K562 (cell line): ENCODE data around the gene EPHB4. TPM values are rescaled to one million over a fixed set of nuclear protein-coding genes. Genes with fewer than 3 reads are reported as not detected.

Experiments used
- ARHGAP35 ChIP-seq: fragments of 450-650 bp; IDR thresholded peaks from 2 replicates; pipeline ENCODE4 v1.6.1; 2018; ENCODE audit not compliant: partially characterized antibody
- BRD9 ChIP-seq: fragments of 450-650 bp; IDR thresholded peaks from 2 replicates; pipeline ENCODE4 v1.6.1; 2018; ENCODE audit warnings: low read depth; ENCODE audit not compliant: partially characterized antibody
- CREB1 ChIP-seq, 2 experiments: sonication (generic) in 1 of 2; formaldehyde crosslinking in 1 of 2; IDR thresholded peaks; 2 replicates each; pipeline versions ENCODE4 v1.6.1 to v1.8.0; 2012 to 2022; ENCODE audit warnings: inconsistent platforms in 1 of 2, mild to moderate bottlenecking in 1 of 2, missing genetic modification reagents in 1 of 2, moderate library complexity in 1 of 2
- DACH1 ChIP-seq: fragments of 450-650 bp; IDR thresholded peaks from 2 replicates; pipeline ENCODE4 v1.6.1; 2018; ENCODE audit not compliant: partially characterized antibody
- DPF2 ChIP-seq: fragments of 450-650 bp; IDR thresholded peaks from 2 replicates; pipeline ENCODE4 v1.6.1; 2016
- FOS ChIP-seq: IDR thresholded peaks from 3 replicates; pipeline ENCODE4 v1.6.1; 2011; ENCODE audit not compliant: insufficient read length; ENCODE audit errors: extremely low read depth
- FOXM1 ChIP-seq, 2 experiments: fragments of 450-650 bp in 1 of 2; sonication (generic) in 1 of 2; formaldehyde crosslinking in 1 of 2; IDR thresholded peaks; 2 replicates each; pipeline versions ENCODE4 v1.6.1 to v1.9.0; 2017 to 2022; ENCODE audit warnings: low read depth in 2 of 2, mild to moderate bottlenecking in 2 of 2, missing genetic modification reagents in 1 of 2, moderate library complexity in 1 of 2
- HNRNPH1 ChIP-seq: fragments of 200-400 bp; formaldehyde crosslinking; optimal IDR thresholded peaks from 2 replicates; pipeline ENCODE3; 2017; ENCODE audit warnings: low read depth, mild to moderate bottlenecking, low read length, moderate library complexity
- ILF3 ChIP-seq: fragments of 450-650 bp; IDR thresholded peaks from 2 replicates; pipeline ENCODE4 v1.6.1; 2018; ENCODE audit warnings: antibody characterized with exemption, mild to moderate bottlenecking, moderate library complexity, borderline replicate concordance
- JUN ChIP-seq, 2 experiments: sonication (generic) in 1 of 2; formaldehyde crosslinking in 1 of 2; IDR thresholded peaks; 2 replicates each; pipeline versions ENCODE4 v1.6.1 to v1.8.0; 2012 to 2022; ENCODE audit warnings: borderline replicate concordance in 2 of 2, mild to moderate bottlenecking in 2 of 2, improper control_type of control experiment in 1 of 2, low read depth in 1 of 2, low read length in 1 of 2, missing genetic modification reagents in 1 of 2
- JUND ChIP-seq, 2 experiments: IDR thresholded peaks; 2 replicates in 1 of 2; 3 replicates in 1 of 2; pipeline ENCODE4 v1.6.1; 2011; ENCODE audit warnings: borderline replicate concordance in 2 of 2, low read depth in 2 of 2, low read length in 2 of 2, improper control_type of control experiment in 1 of 2, missing biosample characterization in 1 of 2, missing genetic modification characterization in 1 of 2, missing genetic modification reagents in 1 of 2
- KHSRP ChIP-seq: fragments of 450-650 bp; IDR thresholded peaks from 2 replicates; pipeline ENCODE4 v1.6.1; 2017
- NR2C2 ChIP-seq, 2 experiments: fragments of 200-800 bp in 1 of 2; sonication (Bioruptor generic) in 1 of 2; sonication (generic) in 1 of 2; formaldehyde crosslinking in 1 of 2; IDR thresholded peaks; 2 replicates each; pipeline versions ENCODE4 v1.6.1 to v1.8.0; 2016 to 2022; ENCODE audit warnings: mild to moderate bottlenecking in 1 of 2, missing compliant biosample characterization in 1 of 2, missing genetic modification characterization in 1 of 2, missing genetic modification reagents in 1 of 2
- NR4A1 ChIP-seq, 2 experiments: fragments of 250-450 bp in 1 of 2; fragments of 450-650 bp in 1 of 2; sonication (Bioruptor Pico) in 1 of 2; IDR thresholded peaks; 2 replicates each; pipeline versions ENCODE4 v1.4.0 to v1.6.1; 2016 to 2020; ENCODE audit warnings: mild to moderate bottlenecking in 2 of 2, missing compliant biosample characterization in 1 of 2, missing genetic modification characterization in 1 of 2, moderate library complexity in 1 of 2
- PHB ChIP-seq: fragments of 250-450 bp; sonication (Bioruptor Pico); IDR thresholded peaks from 2 replicates; pipeline ENCODE4 v1.5.0; 2021
- PHB2 ChIP-seq: fragments of 450-650 bp; IDR thresholded peaks from 2 replicates; pipeline ENCODE4 v1.6.1; 2017; ENCODE audit warnings: low read depth
- RB1 ChIP-seq: fragments of 450-650 bp; IDR thresholded peaks from 2 replicates; pipeline ENCODE4 v1.6.1; 2017; ENCODE audit warnings: low read depth, mild to moderate bottlenecking
- SMARCE1 ChIP-seq: fragments of 450-650 bp; IDR thresholded peaks from 2 replicates; pipeline ENCODE4 v1.7.1; 2016; ENCODE audit warnings: mild to moderate bottlenecking
- TOE1 ChIP-seq, 2 experiments: fragments of 450-650 bp in 1 of 2; sonication (generic) in 1 of 2; formaldehyde crosslinking in 1 of 2; IDR thresholded peaks; 2 replicates each; pipeline versions ENCODE4 v1.7.1 to v1.8.0; 2016 to 2022; ENCODE audit warnings: borderline replicate concordance in 2 of 2, mild to moderate bottlenecking in 2 of 2, antibody characterized with exemption in 1 of 2, inconsistent platforms in 1 of 2, low read depth in 1 of 2, missing genetic modification reagents in 1 of 2, moderate library complexity in 1 of 2
- ZNF174 ChIP-seq: fragments of 250-450 bp; sonication (Bioruptor Pico); IDR thresholded peaks from 2 replicates; pipeline ENCODE4 v1.4.0; 2020; ENCODE audit warnings: mild to moderate bottlenecking
- ZNF75A ChIP-seq: fragments of 450-650 bp; formaldehyde crosslinking; IDR thresholded peaks from 2 replicates; pipeline ENCODE4 v1.4.0; 2020; ENCODE audit warnings: mild to moderate bottlenecking
- ZNF780A ChIP-seq: fragments of 250-450 bp; sonication (Bioruptor Pico); IDR thresholded peaks from 2 replicates; pipeline ENCODE4 v1.5.0; 2021; ENCODE audit warnings: mild to moderate bottlenecking
- ZNF785 ChIP-seq: fragments of 250-450 bp; sonication (Bioruptor Pico); IDR thresholded peaks from 2 replicates; pipeline ENCODE4 v1.4.0; 2020; ENCODE audit warnings: mild to moderate bottlenecking
- polyA plus RNA-seq, 8 experiments: library from polyadenylated mRNA; depleted of rRNA in 4 of 8; stranded (reverse) in 5 of 8; unstranded in 3 of 8; fragments of >200 nt; fragmentation: Nextera tagmentation in 2 of 8; fragmentation: Illumina TruSeq in 1 of 8; extraction: Ambion mirVana in 2 of 8; extraction: Trizol in 1 of 8; gene quantifications; 2 replicates each; pipeline versions ENCODE4 v1.2.1 to v1.2.3, GENCODE V29; 2011 to 2014; ENCODE audit warnings: inconsistent platforms in 1 of 8, missing spikeins in 1 of 8
- total RNA-seq, 7 experiments: library from RNA; depleted of rRNA in 6 of 7; stranded (reverse); fragments of >200 nt in 6 of 7; fragmentation: Illumina TruSeq in 2 of 7; extraction: Trizol in 2 of 7; gene quantifications; 2 replicates each; pipeline versions ENCODE4 v1.2.1 to v1.2.3, GENCODE V29; 2011 to 2021; ENCODE audit warnings: low replicate concordance in 1 of 7
- TF ChIP-seq, protein P1 (sequence below): sonication (generic); formaldehyde crosslinking; IDR thresholded peaks from 2 replicates; pipeline ENCODE4 v1.8.1; 2022; ENCODE audit warnings: missing genetic modification reagents
- TF ChIP-seq, protein P2 (sequence below): sonication (generic); formaldehyde crosslinking; IDR thresholded peaks from 2 replicates; pipeline ENCODE4 v1.8.0; 2022; ENCODE audit warnings: missing genetic modification reagents, mild to moderate bottlenecking, moderate library complexity, borderline replicate concordance

The EPHB4 gene
- total and polyA plus RNA-seq, 9 of the 15 experiments (the other 6 are each of a cell fraction or from before 2014, with no cell fraction given): 1.2 to 82.1 (median 37.9) TPM

DNA sequence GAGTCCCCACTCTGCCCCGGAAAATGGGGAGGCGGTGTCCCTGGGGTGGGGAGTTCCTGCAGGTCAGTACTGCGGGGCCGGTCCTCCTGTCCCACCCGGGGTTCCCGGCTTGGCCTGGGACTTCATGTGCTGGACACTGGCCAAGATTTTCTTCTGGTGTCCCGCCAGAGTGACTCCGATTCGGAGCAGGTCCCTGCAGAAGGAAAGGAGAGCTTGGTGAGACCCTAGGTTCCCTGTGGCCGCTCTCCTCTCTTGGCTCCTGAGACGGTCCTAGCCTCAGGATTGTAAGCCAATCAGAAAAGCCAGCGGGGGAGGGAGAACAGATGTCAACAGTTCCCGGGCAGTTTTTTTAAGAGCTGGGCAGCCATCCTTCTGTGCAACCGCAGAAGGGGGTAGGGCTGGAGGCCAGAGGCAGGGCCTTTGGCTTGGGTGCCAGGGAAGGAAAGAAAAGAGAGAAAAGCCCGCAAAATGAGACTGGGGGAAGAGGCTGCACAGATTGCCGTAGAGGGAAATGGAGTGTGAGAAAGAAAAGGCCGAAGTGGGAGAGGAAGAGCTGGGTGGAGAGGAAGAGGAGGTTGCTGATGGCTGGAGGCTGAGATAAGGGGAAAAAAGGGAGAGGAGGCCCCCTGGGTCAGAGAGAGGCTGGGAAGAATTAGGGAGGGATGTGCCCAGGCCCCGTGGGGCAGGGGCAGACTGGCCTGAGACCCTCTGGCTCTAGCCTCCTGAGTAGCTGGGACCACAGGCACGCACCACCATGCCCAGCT lies 23.7 kb downstream of the EPHB4 start (continued):
- TF ChIP-seq FOXM1 (IDR thresholded peaks at IDR 0.05; ENCODE audit: low read depth) (no peak), FOXM1 (CRISPR knock-in tag; IDR thresholded peaks at IDR 0.05; ENCODE audit: low read depth) (no peak), JUN (IDR thresholded peaks at IDR 0.05; ENCODE audit: borderline replicate concordance, low read depth, low read length) (no peak), JUN (CRISPR knock-in tag; IDR thresholded peaks at IDR 0.05; ENCODE audit: borderline replicate concordance) (no peak), HNRNPH1 (no peak), BRD9 (peak; percentile 23), SMARCE1 (peak; percentile 83), FOS (no peak), ILF3 (no peak), PHB (CRISPR knock-in tag) (no peak), TOE1 (IDR thresholded peaks at IDR 0.05; ENCODE audit: borderline replicate concordance) (no peak), TOE1 (CRISPR knock-in tag; IDR thresholded peaks at IDR 0.05; ENCODE audit: borderline replicate concordance, low read depth) (no peak), RB1 (no peak), ZNF75A (CRISPR knock-in tag) (no peak), DPF2 (peak; percentile 83), DACH1 (no peak), KHSRP (no peak), NR2C2 (CRISPR knock-in tag; IDR thresholded peaks at IDR 0.05) (no peak), NR2C2 (tag; IDR thresholded peaks at IDR 0.05) (no peak), PHB2 (peak; percentile 69), ARHGAP35 (no peak), JUND (IDR thresholded peaks at IDR 0.05; ENCODE audit: borderline replicate concordance, low read depth, low read length) (no peak), JUND (tag; IDR thresholded peaks at IDR 0.05; ENCODE audit: borderline replicate concordance, low read depth, low read length) (no peak), ZNF780A (no peak), CREB1 (IDR thresholded peaks at IDR 0.05) (peak; percentile 61; the same call in 1 of the 2 replicates), CREB1 (CRISPR knock-in tag; IDR thresholded peaks at IDR 0.05) (peak; percentile 78), NR4A1 (CRISPR knock-in tag; IDR thresholded peaks at IDR 0.05) (no peak), NR4A1 (tag; IDR thresholded peaks at IDR 0.05) (no peak), ZNF785 (CRISPR knock-in tag) (no peak), ZNF174 (CRISPR knock-in tag) (no peak)
- TF ChIP-seq, protein P1, sequence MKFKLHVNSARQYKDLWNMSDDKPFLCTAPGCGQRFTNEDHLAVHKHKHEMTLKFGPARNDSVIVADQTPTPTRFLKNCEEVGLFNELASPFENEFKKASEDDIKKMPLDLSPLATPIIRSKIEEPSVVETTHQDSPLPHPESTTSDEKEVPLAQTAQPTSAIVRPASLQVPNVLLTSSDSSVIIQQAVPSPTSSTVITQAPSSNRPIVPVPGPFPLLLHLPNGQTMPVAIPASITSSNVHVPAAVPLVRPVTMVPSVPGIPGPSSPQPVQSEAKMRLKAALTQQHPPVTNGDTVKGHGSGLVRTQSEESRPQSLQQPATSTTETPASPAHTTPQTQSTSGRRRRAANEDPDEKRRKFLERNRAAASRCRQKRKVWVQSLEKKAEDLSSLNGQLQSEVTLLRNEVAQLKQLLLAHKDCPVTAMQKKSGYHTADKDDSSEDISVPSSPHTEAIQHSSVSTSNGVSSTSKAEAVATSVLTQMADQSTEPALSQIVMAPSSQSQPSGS (CRISPR knock-in tag): no peak
- TF ChIP-seq, protein P2, sequence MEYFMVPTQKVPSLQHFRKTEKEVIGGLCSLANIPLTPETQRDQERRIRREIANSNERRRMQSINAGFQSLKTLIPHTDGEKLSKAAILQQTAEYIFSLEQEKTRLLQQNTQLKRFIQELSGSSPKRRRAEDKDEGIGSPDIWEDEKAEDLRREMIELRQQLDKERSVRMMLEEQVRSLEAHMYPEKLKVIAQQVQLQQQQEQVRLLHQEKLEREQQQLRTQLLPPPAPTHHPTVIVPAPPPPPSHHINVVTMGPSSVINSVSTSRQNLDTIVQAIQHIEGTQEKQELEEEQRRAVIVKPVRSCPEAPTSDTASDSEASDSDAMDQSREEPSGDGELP: peak; percentile 41; the same call in 1 of the 2 replicates
